ENCODE measurements around the gene RNF13.
"Not testable (repeated sequence)": the region's sequence is repeated elsewhere in the genome, so short reads cannot be mapped to it uniquely, and the experiment has no call there.

RNF13 gene

DNA sequence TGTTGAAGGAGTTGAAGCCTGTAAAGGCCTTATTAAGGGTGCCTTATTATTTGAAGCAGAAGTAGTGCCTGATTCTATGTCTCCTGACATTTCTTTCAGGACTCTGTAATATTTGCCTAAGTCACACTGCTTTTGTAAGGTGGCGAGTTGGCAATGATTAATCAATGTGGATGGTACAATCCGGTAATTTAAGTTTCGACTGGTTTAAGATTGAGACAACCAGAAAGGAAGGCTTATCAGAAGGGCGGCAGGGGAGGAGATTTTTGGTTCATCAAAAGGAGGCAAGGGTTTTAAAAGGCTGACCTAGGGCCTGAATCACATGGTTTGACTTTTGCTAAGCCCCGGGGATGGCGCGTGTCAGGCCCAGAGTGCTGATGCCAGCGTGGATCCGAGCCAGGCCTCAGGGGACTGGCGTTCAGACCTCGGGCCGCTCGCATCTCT is 830 bp upstream of the RNF13 start:
- Mint-ChIP-seq H3K9me3 (no peaks in the 10 kb centered on the region), H3K4me1 (ENCODE audit: low read depth) (peaks cover 26% of the 10 kb centered on the region)

DNA sequence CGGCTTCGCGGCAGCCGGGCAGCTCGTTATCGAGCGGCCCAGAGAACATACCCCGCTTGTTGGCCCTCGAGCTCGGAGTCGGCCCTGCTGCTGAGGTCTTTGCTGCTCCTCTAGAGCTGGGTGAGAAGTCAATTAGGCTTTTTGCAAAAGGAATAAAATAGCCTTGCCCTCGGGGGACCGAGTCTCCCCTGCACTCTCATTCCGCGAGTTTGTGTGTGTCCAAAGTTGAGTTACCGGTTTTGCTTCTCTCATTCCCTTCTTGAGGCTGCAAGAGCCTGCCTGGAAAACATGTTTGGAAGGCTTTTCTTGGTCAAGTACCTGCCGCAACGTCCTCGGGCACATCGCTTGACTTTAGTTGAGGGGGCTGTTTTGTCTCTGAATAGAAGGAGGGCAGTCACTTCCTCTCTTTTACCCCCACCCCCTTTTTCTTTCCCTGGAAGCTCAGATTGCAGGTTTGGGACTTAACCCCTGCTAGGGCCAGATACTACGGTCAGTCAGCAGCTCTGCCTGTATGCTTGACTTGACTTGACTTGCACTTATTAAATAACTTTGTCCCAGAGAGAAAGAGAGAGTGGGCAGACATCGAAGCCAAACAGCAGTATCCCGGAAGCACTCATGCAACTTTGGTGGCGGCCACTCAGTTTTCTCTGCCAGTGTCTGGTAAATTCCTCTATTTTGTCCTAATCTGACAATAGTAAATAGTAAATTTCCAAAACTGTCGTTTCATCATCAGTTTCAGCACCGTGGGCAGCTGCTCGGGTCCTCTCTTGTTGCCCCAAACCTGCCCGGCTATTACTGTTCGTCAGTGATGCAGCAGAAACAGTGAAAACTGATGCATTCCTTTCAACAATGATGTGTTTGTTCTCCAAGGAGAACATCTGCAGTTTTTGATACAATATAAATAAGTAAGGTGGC is 609 bp downstream of the RNF13 start:
- Mint-ChIP-seq H3K4me3 (peak overlapping the region; percentile 79), H3K4me1 (ENCODE audit: low read depth) (peaks cover 39% of the 10 kb centered on the region), H3K36me3 (ENCODE audit: low read depth) (peaks cover 44% of the 10 kb centered on the region), H3K27ac (peak overlapping the region; percentile 96), H3K9me3 (no peaks in the 10 kb centered on the region), H3K27me3 (no peaks in the 10 kb centered on the region)
- intact Hi-C loops (cut with micrococcal nuclease) = loop anchor here (5.0 to 10.0 kb wide), 2 partner anchors 61 to 669 kb away; partner anchors contain the start of gene COMMD2

More for the DNA sequence above, 830 bp upstream of the RNF13 start:
- Mint-ChIP-seq H3K36me3 (ENCODE audit: low read depth) (peaks cover 34% of the 10 kb centered on the region), H3K27me3 (no peaks in the 10 kb centered on the region), H3K27ac (peak overlapping the region; percentile 96), H3K4me3 (peak overlapping the region; percentile 79)
- intact Hi-C loops (cut with micrococcal nuclease) = loop anchor here (5.0 to 10.0 kb wide), 2 partner anchors 60 to 667 kb away; partner anchors contain the start of gene COMMD2

DNA sequence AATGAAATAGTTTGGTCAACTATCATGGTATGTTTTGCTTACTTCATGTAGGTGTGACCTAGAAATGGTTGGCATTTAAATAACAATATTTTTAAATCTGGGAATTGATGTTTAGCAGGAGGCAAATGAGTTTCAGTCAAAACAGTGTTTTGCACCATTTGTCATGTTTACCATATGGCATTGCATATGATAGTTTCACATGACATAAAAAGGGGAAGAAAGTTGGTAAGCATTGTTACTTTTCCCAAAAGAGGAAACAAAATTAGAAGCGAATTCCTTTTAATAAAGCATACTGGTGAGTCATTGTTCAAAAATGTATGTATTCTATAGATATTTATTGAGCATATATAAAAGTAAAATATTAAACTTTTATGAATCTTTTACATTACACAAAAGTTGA is 2.3 kb downstream of the RNF13 start:
- Mint-ChIP-seq H3K27me3 (no peaks in the 10 kb centered on the region), H3K4me3 (peak overlapping the region; percentile 79), H3K4me1 (ENCODE audit: low read depth) (peaks cover 40% of the 10 kb centered on the region), H3K36me3 (ENCODE audit: low read depth) (peaks cover 45% of the 10 kb centered on the region), H3K9me3 (no peaks in the 10 kb centered on the region), H3K27ac (peak overlapping the region; percentile 96)
- intact Hi-C loops (cut with micrococcal nuclease) = loop anchor here (5.0 to 10.0 kb wide), 2 partner anchors 33 to 671 kb away; no protein-coding TSS in a partner anchor

DNA sequence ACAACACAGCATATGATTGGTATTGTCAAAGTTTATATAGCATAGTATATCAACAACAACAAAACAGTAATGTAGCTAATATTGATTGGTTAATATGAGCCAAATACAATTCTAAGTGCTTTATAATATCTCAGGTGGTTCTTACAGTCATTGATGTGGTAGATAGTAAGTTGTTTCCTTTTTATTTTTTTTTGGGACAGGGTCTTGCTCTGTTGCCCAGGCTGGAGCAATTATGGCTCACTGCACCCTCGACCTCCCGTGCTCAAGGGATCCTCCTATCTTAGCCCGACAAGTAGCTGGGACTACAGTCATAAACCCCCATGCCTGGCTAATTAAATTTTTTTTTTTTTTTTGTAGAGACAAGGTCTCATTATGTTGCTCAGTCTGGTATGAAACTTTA is 2.7 kb downstream of the RNF13 start:
- H3K4me1 Mint-ChIP-seq (ENCODE audit: low read depth) = peaks cover 40% of the 10 kb centered on the region
- no peaks in the 10 kb centered on the region for H3K9me3 Mint-ChIP-seq
- peak overlapping the region; percentile 96 for H3K27ac Mint-ChIP-seq
- peak overlapping the region; percentile 79 for H3K4me3 Mint-ChIP-seq
- H3K36me3 Mint-ChIP-seq (ENCODE audit: low read depth) = peaks cover 45% of the 10 kb centered on the region
- intact Hi-C loops (cut with micrococcal nuclease) = loop anchor here (5.0 to 10.0 kb wide), 2 partner anchors 33 to 671 kb away; no protein-coding TSS in a partner anchor
- no peaks in the 10 kb centered on the region for H3K27me3 Mint-ChIP-seq

DNA sequence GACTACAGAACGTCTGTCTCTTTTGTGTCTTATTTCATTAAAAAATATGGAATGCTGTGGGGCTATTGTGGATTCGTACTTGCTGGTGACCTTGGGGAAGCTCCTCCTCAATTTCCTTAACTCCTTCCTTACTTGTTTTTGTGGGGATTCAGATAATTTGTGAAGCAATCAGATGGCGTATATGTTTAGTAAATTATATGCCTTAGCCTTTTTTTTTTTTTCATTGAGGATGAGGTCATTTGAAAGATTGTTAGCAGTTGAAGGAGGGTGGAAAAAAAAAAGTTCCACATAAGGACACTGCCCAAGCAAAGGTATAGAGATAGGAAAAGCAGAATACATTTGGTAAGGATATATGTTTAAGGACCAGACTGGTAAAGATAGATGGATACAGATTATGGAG is 3.3 kb downstream of the RNF13 start:
- Mint-ChIP-seq H3K36me3 (ENCODE audit: low read depth) (peaks cover 45% of the 10 kb centered on the region), H3K4me1 (ENCODE audit: low read depth) (peaks cover 40% of the 10 kb centered on the region), H3K4me3 (peak overlapping the region; percentile 79), H3K9me3 (no peaks in the 10 kb centered on the region), H3K27me3 (no peaks in the 10 kb centered on the region), H3K27ac (peak overlapping the region; percentile 96)
- intact Hi-C loops (cut with micrococcal nuclease) = loop anchor here (5.0 to 10.0 kb wide), 2 partner anchors 34 to 672 kb away; no protein-coding TSS in a partner anchor

DNA sequence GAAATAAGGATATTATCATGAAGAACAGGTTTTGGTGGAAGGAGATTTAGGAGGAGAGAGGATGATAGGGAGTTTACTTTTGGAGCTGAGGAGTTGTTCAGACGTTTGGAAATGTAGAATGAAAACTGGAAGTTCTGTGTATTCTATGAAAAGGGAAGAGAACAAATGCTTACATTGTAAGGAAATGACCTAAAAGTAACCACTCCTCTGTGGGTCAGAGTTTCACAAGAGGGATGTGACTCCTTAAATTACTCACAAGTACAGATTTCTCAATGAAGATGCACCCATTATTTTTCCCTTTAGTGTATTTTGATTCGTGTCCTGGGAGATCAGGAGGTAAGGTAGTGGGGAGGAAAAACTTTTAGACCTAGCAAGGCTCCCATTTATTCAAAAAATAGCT is 4.0 kb downstream of the RNF13 start:
- Mint-ChIP-seq H3K4me1 (ENCODE audit: low read depth) (peaks cover 39% of the 10 kb centered on the region), H3K4me3 (peak overlapping the region; percentile 79), H3K27me3 (no peaks in the 10 kb centered on the region), H3K9me3 (peaks cover 5% of the 10 kb centered on the region), H3K27ac (peak overlapping the region; percentile 96), H3K36me3 (ENCODE audit: low read depth) (peaks cover 50% of the 10 kb centered on the region)
- intact Hi-C loops (cut with micrococcal nuclease) = loop anchor here (5.0 to 10.0 kb wide), 2 partner anchors 35 to 672 kb away; no protein-coding TSS in a partner anchor

- Mint-ChIP-seq H3K4me1 (ENCODE audit: low read depth) (peaks cover 39% of the 10 kb centered on the region), H3K27ac (peak overlapping the region; percentile 6), H3K4me3 (no peak overlapping the region), H3K9me3 (peaks cover 8% of the 10 kb centered on the region), H3K36me3 (ENCODE audit: low read depth) (peaks cover 46% of the 10 kb centered on the region), H3K27me3 (no peaks in the 10 kb centered on the region)
- intact Hi-C loops (cut with micrococcal nuclease) = loop anchor here (5.0 to 10.0 kb wide), 2 partner anchors 37 to 675 kb away; no protein-coding TSS in a partner anchor
Measured at GRCh38 chr3:149819432-149819831, 6.4 kb downstream of the RNF13 start.

- no peak overlapping the region for H3K4me3 Mint-ChIP-seq
- no peak overlapping the region for H3K27ac Mint-ChIP-seq
- H3K4me1 Mint-ChIP-seq (ENCODE audit: low read depth) = peaks cover 40% of the 10 kb centered on the region
- intact Hi-C loops (cut with micrococcal nuclease) = loop anchor here (5.0 to 10.0 kb wide), 2 partner anchors 37 to 65 kb away; no protein-coding TSS in a partner anchor
- no peaks in the 10 kb centered on the region for H3K27me3 Mint-ChIP-seq
- H3K9me3 Mint-ChIP-seq = peaks cover 8% of the 10 kb centered on the region
- peaks cover 48% of the 10 kb centered on the region for H3K36me3 Mint-ChIP-seq (ENCODE audit: low read depth)
Measured at GRCh38 chr3:149820183-149820582, 7.2 kb downstream of the RNF13 start.

- peaks cover 24% of the 10 kb centered on the region for H3K4me1 Mint-ChIP-seq (ENCODE audit: low read depth)
- peaks cover 16% of the 10 kb centered on the region for H3K9me3 Mint-ChIP-seq
- no peak overlapping the region for H3K4me3 Mint-ChIP-seq
- peaks cover 53% of the 10 kb centered on the region for H3K36me3 Mint-ChIP-seq (ENCODE audit: low read depth)
- intact Hi-C loops (cut with micrococcal nuclease) = loop anchor here (10.0 kb wide), 1 partner anchor 58 kb away; no protein-coding TSS in a partner anchor
- H3K27ac Mint-ChIP-seq = no peak overlapping the region
- H3K27me3 Mint-ChIP-seq = no peaks in the 10 kb centered on the region
Measured at GRCh38 chr3:149826636-149827035, 13.6 kb downstream of the RNF13 start.

DNA sequence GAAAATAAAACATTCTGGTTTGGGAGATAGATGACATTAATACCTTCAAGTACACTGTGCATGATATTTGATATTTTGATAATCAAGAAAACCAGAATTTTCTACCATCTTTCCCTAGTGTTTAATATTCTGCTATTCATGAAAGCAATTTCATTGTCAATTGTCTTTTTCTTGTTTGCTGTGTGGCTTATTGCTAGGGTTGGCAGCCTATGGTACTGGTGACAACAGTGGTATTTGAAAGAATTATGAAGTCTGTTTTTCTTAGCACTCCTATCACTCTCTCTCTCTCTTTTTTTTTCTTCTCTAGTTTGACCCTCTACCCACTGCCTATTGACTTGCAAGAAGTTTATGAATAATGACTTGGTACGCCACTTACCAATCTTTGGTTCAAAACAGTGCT is 15.4 kb downstream of the RNF13 start:
- intact Hi-C loops (cut with micrococcal nuclease) = loop anchor here (10.0 kb wide), 1 partner anchor 56 kb away; no protein-coding TSS in a partner anchor
- no peaks in the 10 kb centered on the region for H3K27me3 Mint-ChIP-seq
- H3K36me3 Mint-ChIP-seq (ENCODE audit: low read depth) = peaks cover 59% of the 10 kb centered on the region
- no peak overlapping the region for H3K27ac Mint-ChIP-seq
- H3K4me3 Mint-ChIP-seq = no peak overlapping the region
- H3K4me1 Mint-ChIP-seq (ENCODE audit: low read depth) = peaks cover 24% of the 10 kb centered on the region
- peaks cover 27% of the 10 kb centered on the region for H3K9me3 Mint-ChIP-seq

GRCh38 chr3:149829631-149830030 is 16.6 kb downstream of the RNF13 start:
- H3K36me3 Mint-ChIP-seq (ENCODE audit: low read depth) = peaks cover 59% of the 10 kb centered on the region
- intact Hi-C loops (cut with micrococcal nuclease) = loop anchor here (10.0 kb wide), 1 partner anchor 55 kb away; no protein-coding TSS in a partner anchor
- H3K4me3 Mint-ChIP-seq = not testable (repeated sequence)

DNA sequence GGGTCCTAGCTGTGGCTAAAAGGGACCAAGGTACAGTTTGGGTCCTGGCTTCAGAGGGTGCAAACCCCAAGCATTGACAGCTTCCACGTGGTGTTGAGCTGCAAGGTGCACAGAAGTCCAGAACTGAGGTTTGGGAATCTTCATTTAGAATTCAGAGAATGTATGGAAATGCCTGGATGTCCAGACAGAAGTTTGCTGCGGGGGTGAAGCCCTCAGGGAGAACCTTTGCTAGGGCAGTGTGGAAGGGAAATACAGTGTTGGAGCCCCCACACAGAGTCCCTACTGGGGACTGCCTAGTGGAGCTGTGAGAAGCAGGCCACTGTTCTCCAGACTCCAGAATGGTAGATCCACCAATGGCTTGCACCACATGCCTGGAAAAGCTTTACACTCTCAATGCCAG is 17.9 kb downstream of the RNF13 start:
- H3K9me3 Mint-ChIP-seq = peaks cover 48% of the 10 kb centered on the region
- H3K27ac Mint-ChIP-seq = no peak overlapping the region
- H3K27me3 Mint-ChIP-seq = no peaks in the 10 kb centered on the region
- peaks cover 63% of the 10 kb centered on the region for H3K36me3 Mint-ChIP-seq (ENCODE audit: low read depth)
- intact Hi-C loops (cut with micrococcal nuclease) = no loop called here
- H3K4me1 Mint-ChIP-seq (ENCODE audit: low read depth) = peaks cover 11% of the 10 kb centered on the region
- no peak overlapping the region for H3K4me3 Mint-ChIP-seq

More at GRCh38 chr3:149829631-149830030, 16.6 kb downstream of the RNF13 start:
- H3K27me3 Mint-ChIP-seq, H3K27ac Mint-ChIP-seq: not testable (repeated sequence)
- peaks cover 36% of the 10 kb centered on the region for H3K9me3 Mint-ChIP-seq
- peaks cover 19% of the 10 kb centered on the region for H3K4me1 Mint-ChIP-seq (ENCODE audit: low read depth)

DNA sequence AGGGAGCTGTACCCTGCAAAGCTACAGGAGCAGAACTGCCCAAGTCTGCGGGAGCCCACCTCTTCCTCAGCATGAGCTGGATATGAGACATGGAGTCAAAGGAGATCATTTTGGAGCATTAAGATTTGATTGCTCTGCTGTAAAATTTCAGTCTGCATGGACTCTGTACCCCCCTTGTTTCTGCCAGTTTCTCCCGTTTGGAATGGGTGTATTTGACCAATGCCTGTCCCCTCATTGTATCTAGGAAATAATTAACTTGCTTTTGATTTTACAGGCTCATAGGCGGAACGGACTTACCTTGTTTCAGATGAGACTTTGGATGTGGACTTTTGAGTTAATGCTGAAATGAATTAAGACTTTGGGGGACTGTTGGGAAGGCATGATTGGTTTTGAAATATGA is 18.3 kb downstream of the RNF13 start:
- Mint-ChIP-seq H3K27ac (no peak overlapping the region), H3K4me1 (ENCODE audit: low read depth) (peaks cover 7% of the 10 kb centered on the region), H3K9me3 (peaks cover 48% of the 10 kb centered on the region), H3K27me3 (no peaks in the 10 kb centered on the region), H3K4me3 (no peak overlapping the region), H3K36me3 (ENCODE audit: low read depth) (peaks cover 63% of the 10 kb centered on the region)
- intact Hi-C loops (cut with micrococcal nuclease) = no loop called here

- intact Hi-C loops (cut with micrococcal nuclease) = no loop called here
- Mint-ChIP-seq H3K4me3 (no peak overlapping the region), H3K27me3 (no peaks in the 10 kb centered on the region), H3K36me3 (ENCODE audit: low read depth) (peaks cover 71% of the 10 kb centered on the region), H3K4me1 (ENCODE audit: low read depth) (peaks cover 6% of the 10 kb centered on the region), H3K9me3 (peaks cover 48% of the 10 kb centered on the region), H3K27ac (no peak overlapping the region)
Measured at GRCh38 chr3:149832086-149832485, 19.1 kb downstream of the RNF13 start.

All from dendritic cell treated with granulocyte-macrophage colony-stimulating factor and Interleukin-4, amounts not matched to agents 40 ng/mL and 50 ng/mL, for 4 days (primary cell).